GM12874 (cell line): ENCODE data around the gene USB1.

ENCODE experiments used
- CTCF ChIP-seq: IDR thresholded peaks from 2 replicates; pipeline ENCODE4 v1.5.1; 2011; ENCODE audit warnings: low read depth, mild to moderate bottlenecking, control low read depth, low read length, moderate library complexity; ENCODE audit not compliant: insufficient read depth

The USB1 gene

GRCh38 chr16:58034774-58035173 is 33.6 kb downstream of the USB1 start:
- TF ChIP-seq CTCF: no peak

- no peak for TF ChIP-seq CTCF
These were observed 34.4 kb downstream of the USB1 start for GRCh38 chr16:58035356-58036170.

GRCh38 chr16:58036943-58037342 is 35.7 kb downstream of the USB1 start:
- TF ChIP-seq CTCF: no peak

- no peak for TF ChIP-seq CTCF
These were observed 36.3 kb downstream of the USB1 start for GRCh38 chr16:58037365-58038057.

- no peak for TF ChIP-seq CTCF
These were observed 37.0 kb downstream of the USB1 start for GRCh38 chr16:58038219-58038641.

GRCh38 chr16:58039829-58040495 is 38.8 kb downstream of the USB1 start:
- TF ChIP-seq CTCF: no peak

- no peak for TF ChIP-seq CTCF
These were observed 39.3 kb downstream of the USB1 start for GRCh38 chr16:58040496-58040846.
